ENCODE data around the gene ALAS2.

ALAS2 gene

GRCh38 chrX:55028040-55028439 lies 2.7 kb downstream of the ALAS2 start:
- no peak for TF ChIP-seq ZBTB7A (IDR thresholded peaks at IDR 0.05; ENCODE audit: low read depth)
- TF ChIP-seq TCF12 (IDR thresholded peaks at IDR 0.05; ENCODE audit: low read depth), result no peak
- no peak for TF ChIP-seq RAD21 (IDR thresholded peaks at IDR 0.05; ENCODE audit: low read depth)
- TF ChIP-seq, protein P1, sequence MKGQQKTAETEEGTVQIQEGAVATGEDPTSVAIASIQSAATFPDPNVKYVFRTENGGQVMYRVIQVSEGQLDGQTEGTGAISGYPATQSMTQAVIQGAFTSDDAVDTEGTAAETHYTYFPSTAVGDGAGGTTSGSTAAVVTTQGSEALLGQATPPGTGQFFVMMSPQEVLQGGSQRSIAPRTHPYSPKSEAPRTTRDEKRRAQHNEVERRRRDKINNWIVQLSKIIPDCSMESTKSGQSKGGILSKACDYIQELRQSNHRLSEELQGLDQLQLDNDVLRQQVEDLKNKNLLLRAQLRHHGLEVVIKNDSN (IDR thresholded peaks at IDR 0.05), result no peak
- no peak for TF ChIP-seq CREB1 (IDR thresholded peaks at IDR 0.05; ENCODE audit: low read depth)
- TF ChIP-seq EGR1 (IDR thresholded peaks at IDR 0.05), result no peak
- TF ChIP-seq EP300 (IDR thresholded peaks at IDR 0.05; ENCODE audit: borderline replicate concordance), result no peak
- no peak for TF ChIP-seq CEBPB (IDR thresholded peaks at IDR 0.05)

DNA sequence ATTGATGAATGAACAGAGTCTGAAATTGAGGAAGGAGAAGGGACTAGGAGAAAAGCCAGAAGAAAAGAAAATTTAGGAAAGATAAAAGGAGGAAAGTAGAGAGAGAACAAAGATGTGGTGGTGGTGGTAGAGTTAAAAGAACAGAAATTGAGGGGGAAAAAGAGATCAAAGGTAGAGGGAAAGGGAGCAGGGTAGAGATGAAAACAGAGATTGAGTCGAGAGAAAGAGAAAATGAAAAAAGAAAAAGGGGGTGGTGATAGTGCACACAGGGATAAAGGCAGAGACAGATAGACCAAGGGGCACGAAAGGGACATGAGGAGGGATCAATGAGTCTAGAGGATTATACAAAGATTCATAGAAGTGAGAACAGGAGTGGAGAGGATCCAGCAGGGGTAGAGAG lies 3.9 kb downstream of the ALAS2 start:
- TF ChIP-seq ZBTB7A (IDR thresholded peaks at IDR 0.05; ENCODE audit: low read depth), result no peak
- TF ChIP-seq, protein P1 (IDR thresholded peaks at IDR 0.05), result no peak
- no peak for TF ChIP-seq NFIC (IDR thresholded peaks at IDR 0.05)
- TF ChIP-seq TEAD4 (IDR thresholded peaks at IDR 0.05), result no peak
- TF ChIP-seq FOXM1 (IDR thresholded peaks at IDR 0.05; ENCODE audit: borderline replicate concordance, low read depth), result no peak
- no peak for TF ChIP-seq RAD21 (IDR thresholded peaks at IDR 0.05; ENCODE audit: low read depth)
- TF ChIP-seq, protein P2, sequence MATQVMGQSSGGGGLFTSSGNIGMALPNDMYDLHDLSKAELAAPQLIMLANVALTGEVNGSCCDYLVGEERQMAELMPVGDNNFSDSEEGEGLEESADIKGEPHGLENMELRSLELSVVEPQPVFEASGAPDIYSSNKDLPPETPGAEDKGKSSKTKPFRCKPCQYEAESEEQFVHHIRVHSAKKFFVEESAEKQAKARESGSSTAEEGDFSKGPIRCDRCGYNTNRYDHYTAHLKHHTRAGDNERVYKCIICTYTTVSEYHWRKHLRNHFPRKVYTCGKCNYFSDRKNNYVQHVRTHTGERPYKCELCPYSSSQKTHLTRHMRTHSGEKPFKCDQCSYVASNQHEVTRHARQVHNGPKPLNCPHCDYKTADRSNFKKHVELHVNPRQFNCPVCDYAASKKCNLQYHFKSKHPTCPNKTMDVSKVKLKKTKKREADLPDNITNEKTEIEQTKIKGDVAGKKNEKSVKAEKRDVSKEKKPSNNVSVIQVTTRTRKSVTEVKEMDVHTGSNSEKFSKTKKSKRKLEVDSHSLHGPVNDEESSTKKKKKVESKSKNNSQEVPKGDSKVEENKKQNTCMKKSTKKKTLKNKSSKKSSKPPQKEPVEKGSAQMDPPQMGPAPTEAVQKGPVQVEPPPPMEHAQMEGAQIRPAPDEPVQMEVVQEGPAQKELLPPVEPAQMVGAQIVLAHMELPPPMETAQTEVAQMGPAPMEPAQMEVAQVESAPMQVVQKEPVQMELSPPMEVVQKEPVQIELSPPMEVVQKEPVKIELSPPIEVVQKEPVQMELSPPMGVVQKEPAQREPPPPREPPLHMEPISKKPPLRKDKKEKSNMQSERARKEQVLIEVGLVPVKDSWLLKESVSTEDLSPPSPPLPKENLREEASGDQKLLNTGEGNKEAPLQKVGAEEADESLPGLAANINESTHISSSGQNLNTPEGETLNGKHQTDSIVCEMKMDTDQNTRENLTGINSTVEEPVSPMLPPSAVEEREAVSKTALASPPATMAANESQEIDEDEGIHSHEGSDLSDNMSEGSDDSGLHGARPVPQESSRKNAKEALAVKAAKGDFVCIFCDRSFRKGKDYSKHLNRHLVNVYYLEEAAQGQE (IDR thresholded peaks at IDR 0.05; ENCODE audit: low read depth), result no peak
- no peak for TF ChIP-seq EGR1 (IDR thresholded peaks at IDR 0.05)
- TF ChIP-seq YY1 (IDR thresholded peaks at IDR 0.05; ENCODE audit: low read depth), result no peak
- no peak for TF ChIP-seq TCF12 (IDR thresholded peaks at IDR 0.05; ENCODE audit: low read depth)
- no peak for TF ChIP-seq CREB1 (IDR thresholded peaks at IDR 0.05; ENCODE audit: low read depth)
- no peak for TF ChIP-seq MAX (IDR thresholded peaks at IDR 0.05)

- TF ChIP-seq MAX (IDR thresholded peaks at IDR 0.05), result no peak
- TF ChIP-seq EP300 (IDR thresholded peaks at IDR 0.05; ENCODE audit: borderline replicate concordance), result no peak
- no peak for TF ChIP-seq EGR1 (IDR thresholded peaks at IDR 0.05)
- TF ChIP-seq YY1 (IDR thresholded peaks at IDR 0.05; ENCODE audit: low read depth), result no peak
Observed at GRCh38 chrX:55026143-55026542, 4.6 kb downstream of the ALAS2 start.

GRCh38 chrX:55014897-55015299 lies 15.9 kb downstream of the ALAS2 start:
- TF ChIP-seq, protein P2 (IDR thresholded peaks at IDR 0.05; ENCODE audit: low read depth), result no peak
- no peak for TF ChIP-seq RAD21 (IDR thresholded peaks at IDR 0.05; ENCODE audit: low read depth)
- TF ChIP-seq TCF12 (IDR thresholded peaks at IDR 0.05; ENCODE audit: low read depth), result no peak

DNA sequence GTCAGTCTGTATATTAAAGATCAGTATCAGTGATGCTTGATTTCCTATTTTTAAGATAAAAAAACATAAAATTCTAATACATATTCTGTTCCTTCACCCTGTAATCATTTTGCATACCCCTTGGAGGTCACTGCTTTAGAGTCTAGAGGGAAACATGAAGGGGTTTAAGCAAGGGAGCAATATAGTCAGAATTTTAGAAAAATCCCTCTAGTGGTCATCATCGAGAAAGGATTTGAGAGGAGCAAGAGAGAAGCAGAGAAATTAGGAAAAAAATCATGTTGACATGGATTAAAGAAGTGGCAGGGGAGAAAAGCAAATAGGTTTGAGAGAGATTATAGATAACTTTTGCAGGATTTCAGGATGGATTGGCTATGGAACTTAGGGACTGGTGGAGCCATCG lies 19.5 kb downstream of the ALAS2 start:
- TF ChIP-seq FOXM1 (IDR thresholded peaks at IDR 0.05; ENCODE audit: borderline replicate concordance, low read depth), result no peak
- TF ChIP-seq TEAD4 (IDR thresholded peaks at IDR 0.05), result no peak
- TF ChIP-seq EGR1 (IDR thresholded peaks at IDR 0.05), result no peak

DNA sequence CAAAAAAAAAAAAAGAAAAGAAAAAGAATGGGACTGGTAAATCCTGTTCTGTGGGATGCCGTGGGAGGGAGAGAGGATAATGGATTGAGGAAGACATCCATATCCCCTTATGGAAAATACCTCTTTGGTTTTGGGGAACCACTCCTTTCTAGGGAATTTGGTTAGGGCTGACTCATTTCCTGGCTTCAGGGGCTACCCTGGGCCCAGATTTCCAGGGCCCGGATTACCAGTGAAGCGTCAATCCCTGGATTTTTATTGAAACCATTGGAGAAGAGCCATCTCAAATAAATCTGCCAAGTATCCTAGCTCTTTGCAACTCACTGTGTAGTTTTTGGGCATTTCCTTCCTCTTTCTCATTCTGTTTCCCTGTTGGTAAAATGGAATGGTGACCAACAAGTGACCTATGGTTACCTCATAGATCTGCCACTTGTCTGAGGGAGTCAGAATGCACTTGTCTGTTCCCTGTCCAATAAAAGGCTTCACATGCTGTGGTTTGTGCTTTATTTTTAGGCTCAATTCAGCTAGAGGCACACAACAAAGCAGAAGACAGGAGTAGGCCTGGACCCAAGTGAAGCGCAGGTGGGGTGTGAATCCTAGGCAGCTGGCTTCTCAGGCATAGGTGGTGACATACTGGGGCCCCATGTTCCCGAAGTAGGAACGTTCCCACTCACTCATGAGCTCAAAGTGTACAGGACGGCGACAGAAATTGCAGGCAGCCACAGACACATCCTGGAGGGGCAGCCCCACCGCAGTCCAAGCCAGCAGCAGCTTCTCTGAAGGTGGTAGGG lies 22.0 kb downstream of the ALAS2 start:
- TF ChIP-seq TEAD4 (IDR thresholded peaks at IDR 0.05), result 0 out of 2 replicates have a peak, but pooled peaks have one; percentile 7
- no peak for TF ChIP-seq EGR1 (IDR thresholded peaks at IDR 0.05)
- TF ChIP-seq CREB1 (IDR thresholded peaks at IDR 0.05; ENCODE audit: low read depth), result no peak
- TF ChIP-seq NFIC (IDR thresholded peaks at IDR 0.05), result no peak

- no peak for TF ChIP-seq EP300 (IDR thresholded peaks at IDR 0.05; ENCODE audit: borderline replicate concordance)
- no peak for TF ChIP-seq TCF12 (IDR thresholded peaks at IDR 0.05; ENCODE audit: low read depth)
- no peak for TF ChIP-seq CREB1 (IDR thresholded peaks at IDR 0.05; ENCODE audit: low read depth)
- no peak for TF ChIP-seq YY1 (IDR thresholded peaks at IDR 0.05; ENCODE audit: low read depth)
- no peak for TF ChIP-seq MAX (IDR thresholded peaks at IDR 0.05)
- no peak for TF ChIP-seq TAF1 (IDR thresholded peaks at IDR 0.05; ENCODE audit: low read depth)
- no peak for TF ChIP-seq EGR1 (IDR thresholded peaks at IDR 0.05)
- TF ChIP-seq FOXM1 (IDR thresholded peaks at IDR 0.05; ENCODE audit: borderline replicate concordance, low read depth), result no peak
- no peak for TF ChIP-seq CEBPB (IDR thresholded peaks at IDR 0.05)
- TF ChIP-seq, protein P1 (IDR thresholded peaks at IDR 0.05), result no peak
- no peak for TF ChIP-seq NFIC (IDR thresholded peaks at IDR 0.05)
- TF ChIP-seq TEAD4 (IDR thresholded peaks at IDR 0.05), result no peak
- TF ChIP-seq, protein P2 (IDR thresholded peaks at IDR 0.05; ENCODE audit: low read depth), result no peak
- TF ChIP-seq ZBTB7A (IDR thresholded peaks at IDR 0.05; ENCODE audit: low read depth), result no peak
- TF ChIP-seq RAD21 (IDR thresholded peaks at IDR 0.05; ENCODE audit: low read depth), result no peak
Observed at GRCh38 chrX:55007656-55008055, 23.1 kb downstream of the ALAS2 start.
